ENCODE measurements around the gene MRNIP.

GRCh38 chr5:179794171-179794570 is 64.4 kb downstream of the MRNIP start:
- TF ChIP-seq REST (IDR thresholded peaks at IDR 0.05) (no peak), HMGXB4 (CRISPR knock-in tag; IDR thresholded peaks at IDR 0.05; ENCODE audit: borderline replicate concordance) (no peak), CTCF (IDR thresholded peaks at IDR 0.05) (no peak), HDAC2 (IDR thresholded peaks at IDR 0.05) (no peak), CBX2 (IDR thresholded peaks at IDR 0.05; ENCODE audit: borderline replicate concordance, low read depth) (no peak), ZFP36 (IDR thresholded peaks at IDR 0.05; ENCODE audit: borderline replicate concordance, partially characterized antibody) (no peak)
